Putamen (tissue), 1 donor: ENCODE results near the gene CFH.
"Not testable (repeated sequence)": the region's sequence is repeated elsewhere in the genome, so short reads cannot be mapped to it uniquely, and the experiment has no call there.

ENCODE experiments used
- DNase-seq: peaks from one replicate; pipeline ENCODE4 v3.0.0-alpha.2; 2016; ENCODE audit warnings: low spot score

CFH gene

GRCh38 chr1:196667131-196667530 is 15.3 kb downstream of the CFH start:
- no peak for DNase-seq

- no peak for DNase-seq
Measured at GRCh38 chr1:196669051-196669450, 17.2 kb downstream of the CFH start.

- DNase-seq, result no peak
Measured at GRCh38 chr1:196669693-196670092, 17.9 kb downstream of the CFH start.

GRCh38 chr1:196674908-196675307 is 23.1 kb downstream of the CFH start:
- DNase-seq, result no peak

- no peak for DNase-seq
Measured at GRCh38 chr1:196677781-196678509, 26.1 kb downstream of the CFH start.

GRCh38 chr1:196678510-196678884 is 26.7 kb downstream of the CFH start:
- no peak for DNase-seq

GRCh38 chr1:196680107-196680506 is 28.3 kb downstream of the CFH start:
- DNase-seq, result no peak

- no peak for DNase-seq
Measured at GRCh38 chr1:196684476-196684875, 32.6 kb downstream of the CFH start.

- DNase-seq, result no peak
Measured at GRCh38 chr1:196685506-196685905, 33.7 kb downstream of the CFH start.

GRCh38 chr1:196689001-196689400 is 37.2 kb downstream of the CFH start:
- no peak for DNase-seq

- no peak for DNase-seq
Measured at GRCh38 chr1:196690582-196690981, 38.7 kb downstream of the CFH start.

- DNase-seq, result no peak
Measured at GRCh38 chr1:196698993-196699392, 47.1 kb downstream of the CFH start.

- no peak for DNase-seq
Measured at GRCh38 chr1:196701144-196701543, 49.3 kb downstream of the CFH start.

GRCh38 chr1:196709892-196710291 is 58.0 kb downstream of the CFH start:
- not testable (repeated sequence) for DNase-seq

- no peak for DNase-seq
Measured at GRCh38 chr1:196717868-196718267, 66.0 kb downstream of the CFH start.

- DNase-seq, result no peak
Measured at GRCh38 chr1:196723325-196724185, 71.7 kb downstream of the CFH start.

GRCh38 chr1:196732526-196732925 is 80.7 kb downstream of the CFH start:
- no peak for DNase-seq

GRCh38 chr1:196733091-196733970 is 81.5 kb downstream of the CFH start:
- DNase-seq, result no peak

- no peak for DNase-seq
Measured at GRCh38 chr1:196734006-196734405, 82.2 kb downstream of the CFH start.

- no peak for DNase-seq
Measured at GRCh38 chr1:196734460-196734859, 82.6 kb downstream of the CFH start.

- no peak for DNase-seq
Measured at GRCh38 chr1:196738730-196739129, 86.9 kb downstream of the CFH start.

GRCh38 chr1:196743244-196743643 is 91.4 kb downstream of the CFH start:
- not testable (repeated sequence) for DNase-seq
